ENCODE data around the gene TMEM145. TPM values are rescaled to one million over a fixed set of nuclear protein-coding genes. Genes with fewer than 3 reads are reported as not detected.

Gene TMEM145
- total and polyA plus RNA-seq, 2 donors from 2014 or later: not detected

DNA sequence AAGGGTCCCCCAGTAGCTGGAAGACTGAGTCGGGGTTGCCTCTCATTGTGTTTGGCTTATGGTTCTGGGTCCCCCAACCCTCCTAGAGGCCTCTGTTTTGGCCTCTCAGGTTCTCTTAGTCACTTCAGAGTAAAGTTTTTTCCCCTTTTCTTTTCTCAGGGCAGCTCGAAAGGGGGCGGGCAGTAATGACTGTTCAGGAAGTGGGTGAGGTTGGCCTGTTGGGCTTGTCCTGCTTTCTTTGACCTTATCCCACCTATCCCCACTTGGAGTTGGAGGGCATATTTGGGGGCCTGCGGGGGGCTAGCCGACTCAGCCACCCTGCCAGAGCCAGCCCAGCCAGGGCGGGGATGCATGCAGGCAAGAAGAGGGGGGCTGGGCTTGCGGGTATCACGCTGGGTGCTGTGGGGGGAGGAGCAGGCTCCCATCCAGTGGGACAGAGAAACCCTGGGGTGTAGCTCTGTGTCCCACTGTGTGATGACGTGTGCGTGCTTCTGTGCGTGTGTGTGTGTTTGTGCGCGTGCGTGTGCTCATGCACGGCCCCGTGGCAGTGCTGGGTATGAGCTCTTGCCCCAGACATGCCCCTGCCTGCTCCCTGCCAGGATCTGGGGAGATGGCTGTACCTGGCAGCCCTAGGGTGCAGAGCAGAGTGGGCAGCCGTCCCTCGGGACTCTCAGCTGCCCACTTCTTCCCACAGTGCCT is 42.6 kb upstream of the TMEM145 start:
- Histone ChIP-seq H3K36me3 (ENCODE audit: control insufficient read depth in 2 of 3, insufficient read depth in 3 of 3, low read length in 3 of 3) (peaks cover 0 to 17% (median 6%) of the 10 kb centered on the region in 3 donors), H3K27me3 (ENCODE audit: control insufficient read depth, insufficient read depth, low read length) (no peaks in the 10 kb centered on the region), H3K4me3 (ENCODE audit: low read length in 3 of 3) (peak overlapping the region; percentile 16 to 91 (median 80)), H3K9ac (ENCODE audit: low read length in 3 of 3) (peak overlapping the region in 2 of 3 donors; percentile 78 to 95), H3K27ac (ENCODE audit: low read depth in 2 of 2, low read length in 2 of 2) (peak overlapping the region; percentile 91 to 95), H3K9me3 (ENCODE audit: control insufficient read depth in 2 of 3, insufficient read depth in 1 of 3, low read length in 3 of 3) (no peaks in the 10 kb centered on the region), H3K4me1 (ENCODE audit: control insufficient read depth in 2 of 3, insufficient read depth in 2 of 3, low read depth in 1 of 3, low read length in 3 of 3) (peaks cover 3 to 25% (median 12%) of the 10 kb centered on the region in 3 donors)
- peak in 2 of 5 donors; percentile 55 to 84 for DNase-seq
- FAIRE-seq: no peak
- intact Hi-C loops (cut with DNase I): no loop called here
- TF ChIP-seq, protein P1, sequence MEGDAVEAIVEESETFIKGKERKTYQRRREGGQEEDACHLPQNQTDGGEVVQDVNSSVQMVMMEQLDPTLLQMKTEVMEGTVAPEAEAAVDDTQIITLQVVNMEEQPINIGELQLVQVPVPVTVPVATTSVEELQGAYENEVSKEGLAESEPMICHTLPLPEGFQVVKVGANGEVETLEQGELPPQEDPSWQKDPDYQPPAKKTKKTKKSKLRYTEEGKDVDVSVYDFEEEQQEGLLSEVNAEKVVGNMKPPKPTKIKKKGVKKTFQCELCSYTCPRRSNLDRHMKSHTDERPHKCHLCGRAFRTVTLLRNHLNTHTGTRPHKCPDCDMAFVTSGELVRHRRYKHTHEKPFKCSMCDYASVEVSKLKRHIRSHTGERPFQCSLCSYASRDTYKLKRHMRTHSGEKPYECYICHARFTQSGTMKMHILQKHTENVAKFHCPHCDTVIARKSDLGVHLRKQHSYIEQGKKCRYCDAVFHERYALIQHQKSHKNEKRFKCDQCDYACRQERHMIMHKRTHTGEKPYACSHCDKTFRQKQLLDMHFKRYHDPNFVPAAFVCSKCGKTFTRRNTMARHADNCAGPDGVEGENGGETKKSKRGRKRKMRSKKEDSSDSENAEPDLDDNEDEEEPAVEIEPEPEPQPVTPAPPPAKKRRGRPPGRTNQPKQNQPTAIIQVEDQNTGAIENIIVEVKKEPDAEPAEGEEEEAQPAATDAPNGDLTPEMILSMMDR (IDR thresholded peaks at IDR 0.05; ENCODE audit: borderline replicate concordance, extremely low read depth, insufficient read depth): no peak

DNA sequence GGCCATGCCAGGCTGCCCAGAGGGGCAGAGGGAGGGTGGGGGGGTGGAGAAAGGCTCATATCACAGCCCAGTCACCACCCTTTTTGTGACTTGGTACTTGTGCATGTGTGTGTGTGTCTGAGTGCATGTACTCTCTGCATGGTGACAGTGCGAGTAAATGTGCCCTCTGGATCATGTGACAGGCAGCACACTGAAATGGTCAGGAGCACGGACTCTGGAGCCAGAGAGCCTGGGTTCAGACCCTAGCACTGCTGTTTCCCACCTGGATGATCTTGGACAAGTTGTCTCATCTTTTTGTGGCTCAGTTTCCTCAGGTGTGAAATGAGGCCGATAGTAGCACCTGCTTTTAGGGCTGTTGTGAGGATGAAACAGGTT is 42.1 kb upstream of the TMEM145 start:
- Histone ChIP-seq H3K36me3 (ENCODE audit: control insufficient read depth in 2 of 3, insufficient read depth in 3 of 3, low read length in 3 of 3) (peaks cover 0 to 17% (median 6%) of the 10 kb centered on the region in 3 donors), H3K27ac (ENCODE audit: low read depth in 2 of 2, low read length in 2 of 2) (peak overlapping the region; percentile 91 to 95), H3K9ac (ENCODE audit: low read length in 3 of 3) (peak overlapping the region in 1 of 3 donors; percentile 38), H3K4me3 (ENCODE audit: low read length in 3 of 3) (peak overlapping the region in 2 of 3 donors; percentile 3 to 91), H3K9me3 (ENCODE audit: control insufficient read depth in 2 of 3, insufficient read depth in 1 of 3, low read length in 3 of 3) (no peaks in the 10 kb centered on the region), H3K4me1 (ENCODE audit: control insufficient read depth in 2 of 3, insufficient read depth in 2 of 3, low read depth in 1 of 3, low read length in 3 of 3) (peaks cover 3 to 25% (median 12%) of the 10 kb centered on the region in 3 donors), H3K27me3 (ENCODE audit: control insufficient read depth, insufficient read depth, low read length) (no peaks in the 10 kb centered on the region)
- no peak for FAIRE-seq
- TF ChIP-seq, protein P1 (IDR thresholded peaks at IDR 0.05; ENCODE audit: borderline replicate concordance, extremely low read depth, insufficient read depth): no peak
- intact Hi-C loops (cut with DNase I): no loop called here
- peak in 1 of 5 donors; percentile 40 for DNase-seq

DNA sequence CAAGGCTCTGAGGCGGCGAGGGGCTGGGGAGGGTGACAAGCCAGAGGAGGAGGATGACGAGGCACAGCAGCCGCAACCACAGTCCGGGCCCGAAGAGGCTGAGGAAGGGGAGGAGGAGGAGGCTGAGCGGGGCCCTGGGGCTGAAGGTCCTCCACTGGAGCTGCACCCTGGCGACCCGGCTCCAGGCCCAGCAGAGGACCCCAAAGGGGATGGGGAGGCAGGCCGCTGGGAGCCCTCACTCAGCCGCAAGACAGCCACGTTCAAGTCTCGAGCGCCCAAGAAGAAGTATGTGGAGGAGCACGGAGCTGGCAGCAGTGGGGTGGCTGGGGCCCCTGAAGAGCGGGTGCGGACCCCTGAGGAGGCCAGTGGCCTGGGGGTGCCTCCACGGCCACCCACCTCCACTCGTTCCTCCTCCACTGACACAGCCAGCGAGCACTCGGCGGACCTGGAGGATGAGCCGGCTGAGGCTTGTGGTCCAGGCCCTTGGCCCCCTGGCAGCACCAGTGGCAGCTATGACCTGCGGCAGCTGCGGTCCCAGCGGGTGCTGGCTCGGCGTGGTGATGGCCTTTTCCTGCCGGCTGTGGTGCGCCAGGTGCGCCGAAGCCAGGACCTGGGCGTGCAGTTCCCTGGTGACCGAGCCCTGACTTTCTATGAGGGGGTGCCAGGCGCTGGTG is 41.1 kb upstream of the TMEM145 start:
- peaks cover 3 to 25% (median 12%) of the 10 kb centered on the region in 3 donors for H3K4me1 ChIP-seq (ENCODE audit: control insufficient read depth in 2 of 3, insufficient read depth in 2 of 3, low read depth in 1 of 3, low read length in 3 of 3)

More for the DNA sequence above, 41.1 kb upstream of the TMEM145 start:
- DNase-seq (peak in 2 of 5 donors; percentile 54 to 73), FAIRE-seq (no peak)
- peaks cover 0 to 17% (median 6%) of the 10 kb centered on the region in 3 donors for H3K36me3 ChIP-seq (ENCODE audit: control insufficient read depth in 2 of 3, insufficient read depth in 3 of 3, low read length in 3 of 3)
- no peaks in the 10 kb centered on the region for H3K27me3 ChIP-seq (ENCODE audit: control insufficient read depth, insufficient read depth, low read length)
- no peak overlapping the region for H3K4me3 ChIP-seq (ENCODE audit: low read length in 3 of 3)
- TF ChIP-seq, protein P1 (IDR thresholded peaks at IDR 0.05; ENCODE audit: borderline replicate concordance, extremely low read depth, insufficient read depth): no peak
- H3K27ac ChIP-seq (ENCODE audit: low read depth in 2 of 2, low read length in 2 of 2): no peak overlapping the region
- intact Hi-C loops (cut with DNase I): no loop called here
- H3K9ac ChIP-seq (ENCODE audit: low read length in 3 of 3): no peak overlapping the region
- no peaks in the 10 kb centered on the region for H3K9me3 ChIP-seq (ENCODE audit: control insufficient read depth in 2 of 3, insufficient read depth in 1 of 3, low read length in 3 of 3)

Measured in kidney (tissue), 14 donors.